Colonic mucosa (tissue), 4 donors: ENCODE results near the gene TTLL10. TPM values are rescaled to one million over a fixed set of nuclear protein-coding genes. Genes with fewer than 3 reads are reported as not detected.
A peak's percentile ranks its signal among the peaks of the same experiment; 100 is the strongest.

Experiments used
- DNase-seq: peaks from one replicate; pipeline ENCODE4 v3.0.0-alpha.2; 2020
- H3K27ac ChIP-seq: fragments of 200-600 bp; one replicate; pipeline ENCODE4 v1.8.0; 2021
- H3K27me3 ChIP-seq: fragments of 200-600 bp; one replicate; pipeline ENCODE4 v1.8.0; 2021
- H3K36me3 ChIP-seq: fragments of 200-600 bp; one replicate; pipeline ENCODE4 v1.8.0; 2021
- H3K4me1 ChIP-seq: fragments of 200-600 bp; one replicate; pipeline ENCODE4 v1.8.0; 2021; ENCODE audit warnings: mild to moderate bottlenecking
- H3K4me3 ChIP-seq: fragments of 200-600 bp; one replicate; pipeline ENCODE4 v1.8.0; 2021
- H3K9ac ChIP-seq, 2 donors: one replicate each; pipeline ENCODE4 v1.7.0; 2013; ENCODE audit warnings: control low read depth in 2 of 2, low read depth in 2 of 2, low read length in 2 of 2
- H3K9me3 ChIP-seq: fragments of 200-600 bp; one replicate; pipeline ENCODE4 v1.8.0; 2021
- intact Hi-C: fragments of 100-400 bp; cut with DNase I; formaldehyde crosslinking; loops from one replicate; pipeline ENCODE4 v1.14.1; 2022
- total RNA-seq, 2 donors: library from RNA; stranded (reverse); fragmentation: NEBNext Ultra II Directional in 1 of 2; extraction: Animal tissue kit (Norgen Biotek cat#: 25700) in 1 of 2; gene quantifications; one replicate each; pipeline ENCODE4 v1.2.1, GENCODE V29; 2021
- TF ChIP-seq, protein P1 (sequence below): fragments of 200-600 bp; IDR thresholded peaks from one replicate; pipeline ENCODE4 v1.8.0; 2022; ENCODE audit warnings: antibody characterized with exemption, mild to moderate bottlenecking
- donor health status: healthy.
- donor health status: DM: no; HTN: no; CAD: no.
- donor health status: DM: no; HTN: no; CAD: no.

TTLL10 gene
- total RNA-seq, 2 donors from 2014 or later: 0.64 to 2.3 TPM

DNA sequence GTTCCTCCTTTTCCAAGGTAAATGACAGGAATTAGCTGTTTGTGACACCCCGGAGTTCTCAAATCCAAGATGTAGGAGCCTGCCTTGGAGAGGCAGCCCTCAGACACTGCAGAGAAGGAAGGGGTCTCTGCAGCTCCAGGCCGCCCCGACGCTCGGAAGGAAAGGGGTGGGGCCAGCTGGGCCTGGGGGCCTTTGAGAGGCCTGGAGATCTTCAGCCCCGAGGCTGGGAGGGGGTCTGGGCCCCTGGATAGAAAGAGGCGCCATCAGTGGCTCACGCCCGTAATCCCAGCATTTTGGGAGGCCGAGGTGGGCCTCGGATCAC, 33.9 kb downstream of the TTLL10 start:
- H3K4me1 ChIP-seq: peaks cover 4% of the 10 kb centered on the region
- intact Hi-C loops: no loop called here
- H3K9me3 ChIP-seq: no peaks in the 10 kb centered on the region
- H3K4me3 ChIP-seq: no peak overlapping the region
- no peak overlapping the region for H3K27ac ChIP-seq
- no peak overlapping the region for H3K9ac ChIP-seq
- peaks cover 28% of the 10 kb centered on the region for H3K27me3 ChIP-seq
- TF ChIP-seq, protein P1, sequence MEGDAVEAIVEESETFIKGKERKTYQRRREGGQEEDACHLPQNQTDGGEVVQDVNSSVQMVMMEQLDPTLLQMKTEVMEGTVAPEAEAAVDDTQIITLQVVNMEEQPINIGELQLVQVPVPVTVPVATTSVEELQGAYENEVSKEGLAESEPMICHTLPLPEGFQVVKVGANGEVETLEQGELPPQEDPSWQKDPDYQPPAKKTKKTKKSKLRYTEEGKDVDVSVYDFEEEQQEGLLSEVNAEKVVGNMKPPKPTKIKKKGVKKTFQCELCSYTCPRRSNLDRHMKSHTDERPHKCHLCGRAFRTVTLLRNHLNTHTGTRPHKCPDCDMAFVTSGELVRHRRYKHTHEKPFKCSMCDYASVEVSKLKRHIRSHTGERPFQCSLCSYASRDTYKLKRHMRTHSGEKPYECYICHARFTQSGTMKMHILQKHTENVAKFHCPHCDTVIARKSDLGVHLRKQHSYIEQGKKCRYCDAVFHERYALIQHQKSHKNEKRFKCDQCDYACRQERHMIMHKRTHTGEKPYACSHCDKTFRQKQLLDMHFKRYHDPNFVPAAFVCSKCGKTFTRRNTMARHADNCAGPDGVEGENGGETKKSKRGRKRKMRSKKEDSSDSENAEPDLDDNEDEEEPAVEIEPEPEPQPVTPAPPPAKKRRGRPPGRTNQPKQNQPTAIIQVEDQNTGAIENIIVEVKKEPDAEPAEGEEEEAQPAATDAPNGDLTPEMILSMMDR: no peak
- H3K36me3 ChIP-seq: no peaks in the 10 kb centered on the region
- no peak for DNase-seq

DNA sequence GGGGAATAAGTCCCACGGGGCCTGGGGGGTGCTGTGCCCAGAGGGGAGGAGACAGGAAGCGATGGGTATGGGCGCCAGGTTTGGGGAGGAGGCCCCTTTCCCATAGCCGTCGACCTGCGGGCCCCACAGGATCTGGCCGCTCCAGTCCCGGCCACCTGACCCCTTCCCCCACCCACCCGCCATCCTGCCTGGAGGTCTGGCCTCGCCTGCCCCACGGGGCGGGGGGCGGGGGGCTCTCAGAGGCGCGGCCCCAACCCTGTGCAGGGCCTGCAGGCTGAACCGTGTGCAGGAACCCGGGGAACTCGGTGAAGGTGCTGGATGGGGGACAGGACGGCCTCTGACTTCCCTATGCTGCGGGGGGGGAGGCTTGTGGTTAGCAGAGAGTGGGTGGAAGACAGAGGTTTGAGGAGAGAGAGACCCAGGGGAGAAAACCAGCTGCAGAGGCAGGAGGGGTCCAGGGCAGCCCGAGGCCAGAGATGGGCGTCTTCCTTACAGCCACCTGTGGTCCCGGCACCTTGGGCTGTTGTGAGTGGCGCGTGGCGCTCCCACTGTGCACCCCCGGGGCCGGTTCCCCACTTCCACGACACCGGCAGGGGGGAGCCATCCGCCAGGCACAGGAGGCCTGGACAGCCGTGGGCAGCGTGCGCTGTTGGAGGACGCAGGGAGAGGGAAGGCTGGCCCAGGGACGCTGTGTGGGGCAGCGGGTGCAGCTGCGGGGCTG, 35.2 kb downstream of the TTLL10 start:
- no peak overlapping the region for H3K27ac ChIP-seq
- no peaks in the 10 kb centered on the region for H3K36me3 ChIP-seq
- H3K9me3 ChIP-seq: no peaks in the 10 kb centered on the region
- H3K4me1 ChIP-seq: peaks cover 4% of the 10 kb centered on the region
- H3K27me3 ChIP-seq: peaks cover 24% of the 10 kb centered on the region
- peak overlapping the region in 1 of 2 donors; percentile 64 for H3K9ac ChIP-seq
- intact Hi-C loops: no loop called here
- no peak for DNase-seq
- H3K4me3 ChIP-seq: no peak overlapping the region
- TF ChIP-seq, protein P1: no peak

DNA sequence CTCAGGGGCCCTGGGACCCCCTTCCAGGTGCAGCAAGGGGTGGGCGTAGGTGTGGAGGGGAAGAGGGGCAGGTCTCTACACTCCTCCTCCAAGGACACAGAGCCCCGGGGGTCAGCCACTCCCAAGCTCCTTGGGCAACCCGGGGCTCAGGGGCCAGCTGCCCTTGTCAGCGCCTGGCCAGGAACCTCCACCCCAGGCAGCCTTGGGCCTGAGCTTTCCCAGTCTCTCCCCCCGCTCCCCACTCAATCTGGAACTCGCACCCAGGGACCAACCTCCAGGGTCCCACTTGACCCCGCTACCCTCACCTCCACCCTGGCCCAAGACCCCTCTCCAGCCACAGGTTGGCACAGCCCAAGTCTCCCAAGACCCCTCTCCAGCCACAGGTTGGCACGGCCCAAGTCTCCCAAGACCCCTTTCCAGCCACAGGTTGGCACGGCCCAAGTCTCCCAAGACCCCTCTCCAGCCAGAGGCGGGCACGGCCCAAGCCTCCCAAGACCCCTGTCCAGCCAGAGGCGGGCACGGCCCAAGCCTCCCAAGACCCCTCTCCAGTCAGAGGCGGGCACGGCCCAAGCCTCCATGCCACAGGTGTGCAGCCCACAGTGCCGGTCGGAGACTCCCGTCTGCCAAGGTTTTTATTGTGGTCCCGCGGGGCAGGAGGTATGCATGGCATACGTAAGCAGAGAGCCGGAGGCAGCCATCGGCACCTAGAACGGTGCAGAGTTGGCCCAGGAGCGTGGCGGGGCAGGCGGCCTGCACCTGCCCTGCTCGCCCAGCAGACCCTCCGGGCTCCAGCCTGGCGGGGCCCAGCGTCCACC, 37.3 kb downstream of the TTLL10 start:
- TF ChIP-seq, protein P1: no peak
- H3K4me1 ChIP-seq: peaks cover 4% of the 10 kb centered on the region
- no peak overlapping the region for H3K4me3 ChIP-seq
- no peaks in the 10 kb centered on the region for H3K36me3 ChIP-seq
- intact Hi-C loops: no loop called here
- H3K9me3 ChIP-seq: no peaks in the 10 kb centered on the region
- H3K27ac ChIP-seq: no peak overlapping the region
- H3K27me3 ChIP-seq: peaks cover 14% of the 10 kb centered on the region
- H3K9ac ChIP-seq: no peak overlapping the region
- DNase-seq: no peak

DNA sequence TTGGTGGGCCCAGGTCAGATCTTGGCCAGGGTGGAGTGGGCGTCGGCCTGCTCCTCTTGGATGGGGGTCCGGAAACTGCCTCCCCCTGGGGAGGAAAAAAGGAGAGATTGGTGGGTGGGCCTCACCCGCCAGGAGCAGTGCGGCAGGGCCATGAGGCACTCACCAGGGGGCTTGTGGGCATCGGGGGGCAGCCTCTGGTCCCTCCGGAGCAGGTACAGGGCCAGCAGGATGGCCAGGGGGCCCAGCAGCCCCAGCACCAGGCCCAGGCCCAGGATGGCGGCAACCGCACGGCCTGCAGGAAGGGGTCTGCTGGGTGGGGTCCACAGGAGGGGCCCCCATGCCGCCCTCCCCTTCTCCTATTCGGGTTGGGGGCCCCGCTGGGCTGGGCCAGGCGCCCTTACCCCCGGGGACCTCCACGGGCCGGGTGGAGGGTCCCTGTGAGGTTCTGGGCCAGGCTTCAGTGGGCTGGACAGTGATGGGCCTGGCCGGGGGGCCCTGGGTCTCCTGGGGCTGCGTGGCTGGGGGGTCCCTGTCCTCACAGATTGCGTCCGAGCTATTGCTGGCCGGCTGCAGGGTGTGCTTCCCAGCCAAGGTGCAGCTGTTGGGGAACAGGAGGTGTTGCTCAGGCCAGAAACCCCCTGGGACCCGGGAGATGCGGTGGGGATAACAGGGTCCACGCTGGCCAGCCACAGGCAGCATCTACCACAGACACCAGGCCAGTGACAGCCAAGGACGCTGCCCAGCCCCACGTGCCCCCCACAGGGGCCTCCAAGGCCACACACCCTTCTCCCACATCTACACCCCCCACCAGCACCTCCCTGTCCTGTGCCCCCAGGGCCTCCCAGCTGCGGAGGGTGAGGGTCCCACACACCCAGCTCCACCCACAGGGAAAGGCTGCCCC, 38.1 kb downstream of the TTLL10 start:
- Histone ChIP-seq H3K36me3 (no peaks in the 10 kb centered on the region), H3K4me1 (no peaks in the 10 kb centered on the region), H3K9ac (no peak overlapping the region), H3K27me3 (peaks cover 6% of the 10 kb centered on the region), H3K4me3 (no peak overlapping the region), H3K27ac (no peak overlapping the region), H3K9me3 (no peaks in the 10 kb centered on the region)
- DNase-seq: no peak
- intact Hi-C loops: no loop called here
- TF ChIP-seq, protein P1: no peak

DNA sequence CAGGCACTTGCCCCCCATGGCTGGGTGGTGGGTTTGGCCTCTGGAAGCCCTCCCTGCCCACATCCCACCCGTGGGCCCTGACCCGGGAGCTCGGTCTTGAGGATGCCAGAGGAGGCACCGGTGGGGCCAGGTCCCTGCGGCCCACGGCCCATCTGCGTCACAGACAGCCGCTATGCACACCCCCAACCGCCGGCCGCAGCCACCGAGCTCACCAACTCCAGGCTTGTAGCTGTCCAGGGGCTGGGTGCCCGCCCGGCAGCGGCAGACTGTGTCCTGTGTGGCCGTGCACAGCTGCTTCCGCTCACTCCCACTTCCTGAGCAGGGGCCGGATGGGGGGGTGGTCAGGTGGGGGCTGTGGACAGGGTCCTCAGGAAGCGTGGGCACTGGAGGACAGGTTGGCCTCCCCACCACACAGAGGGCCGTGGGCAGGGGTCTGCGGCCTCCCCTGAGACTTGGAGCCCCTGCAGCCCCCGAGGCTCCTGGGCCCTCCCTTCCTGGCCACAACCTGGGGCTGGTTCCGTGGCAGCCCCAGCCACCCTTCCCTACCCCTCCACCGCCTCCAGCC, 39.2 kb downstream of the TTLL10 start:
- peaks cover 5% of the 10 kb centered on the region for H3K36me3 ChIP-seq
- H3K27ac ChIP-seq: no peak overlapping the region
- intact Hi-C loops: no loop called here
- H3K4me3 ChIP-seq: peak overlapping the region; percentile 23
- no peaks in the 10 kb centered on the region for H3K4me1 ChIP-seq
- H3K9ac ChIP-seq: peak overlapping the region in 1 of 2 donors; percentile 40
- no peaks in the 10 kb centered on the region for H3K9me3 ChIP-seq
- TF ChIP-seq, protein P1: no peak
- H3K27me3 ChIP-seq: no peaks in the 10 kb centered on the region
- no peak for DNase-seq
